ENCODE results near the gene NCAPG2.

Gene NCAPG2

DNA sequence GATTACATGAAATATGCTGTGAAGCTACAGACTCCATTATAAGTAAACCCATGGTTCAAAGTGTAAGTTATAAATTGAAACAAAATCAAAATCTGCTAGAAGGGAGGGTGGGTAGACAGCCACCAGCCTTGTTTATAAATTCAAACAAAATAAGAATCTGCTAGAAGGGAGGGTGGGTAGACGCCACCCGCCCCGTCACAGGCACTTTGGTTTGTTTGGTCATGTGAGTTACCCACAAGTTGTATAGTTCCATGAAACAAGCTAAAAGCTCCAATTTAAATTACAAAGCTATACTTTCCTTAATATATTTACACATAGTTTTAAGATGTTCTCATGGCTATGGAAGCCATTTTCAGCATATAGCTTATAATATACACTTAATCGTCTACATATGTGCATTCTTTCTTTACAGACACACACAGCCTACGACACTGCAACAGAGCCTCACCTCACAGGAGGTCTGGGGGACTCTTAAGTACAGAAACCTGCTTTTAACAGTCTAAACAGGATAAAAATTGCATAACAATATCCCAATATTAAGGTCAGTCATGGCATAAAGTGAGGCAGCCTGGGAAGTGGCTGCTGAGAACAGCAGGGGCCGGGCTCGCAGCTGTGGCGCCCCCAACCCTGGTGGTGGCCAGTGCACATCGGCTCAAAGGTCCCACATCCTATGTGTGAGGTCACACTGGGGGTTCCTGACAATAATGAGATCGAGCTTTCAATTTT lies 28.1 kb upstream of the NCAPG2 start:
- DNase-seq, result no peak

- DNase-seq, result no peak
These were observed 27.2 kb upstream of the NCAPG2 start for GRCh38 chr7:158731761-158732160.

GRCh38 chr7:158730383-158731346 lies 26.1 kb upstream of the NCAPG2 start:
- DNase-seq, result no peak

DNA sequence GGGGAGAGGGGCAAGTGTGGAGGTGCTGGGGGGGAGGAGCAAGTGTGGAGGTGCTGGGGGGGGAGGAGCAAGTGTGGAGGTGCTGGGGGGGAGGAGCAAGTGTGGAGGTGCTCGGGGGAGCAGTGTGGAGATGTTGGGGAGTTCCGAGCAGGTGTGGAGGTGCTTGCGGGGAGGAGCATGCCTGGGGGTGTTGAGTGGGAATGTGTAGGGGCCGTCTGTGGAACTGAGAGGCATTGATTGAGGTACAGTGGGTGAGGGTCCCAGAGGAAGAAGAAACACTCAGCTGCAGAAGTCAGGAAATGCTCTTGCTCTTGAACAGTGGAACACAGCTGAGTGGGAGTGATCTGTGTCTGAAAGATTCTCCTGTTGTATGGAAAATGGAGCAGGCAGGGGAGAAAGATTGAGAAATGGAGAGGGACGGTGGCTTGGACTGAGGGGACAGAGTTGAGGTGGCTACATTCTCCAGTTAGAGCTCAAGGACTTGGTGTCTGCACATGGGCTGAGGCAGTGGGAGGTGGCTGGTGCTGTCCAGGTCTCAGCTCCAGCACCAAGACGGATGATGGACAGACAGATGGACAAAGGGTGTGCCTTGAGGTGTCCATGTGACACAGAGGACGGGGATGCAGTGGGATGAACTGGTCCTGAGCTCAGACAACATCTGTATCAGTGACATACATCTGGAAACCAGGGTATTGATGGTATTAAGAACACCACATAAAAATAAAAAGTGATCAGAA lies 25.2 kb upstream of the NCAPG2 start:
- no peak for DNase-seq

GRCh38 chr7:158728911-158729645 lies 24.5 kb upstream of the NCAPG2 start:
- DNase-seq, result no peak

- no peak for DNase-seq
These were observed 23.1 kb upstream of the NCAPG2 start for GRCh38 chr7:158727690-158728089.

- DNase-seq, result no peak
These were observed 21.7 kb upstream of the NCAPG2 start for GRCh38 chr7:158726277-158726807.

DNA sequence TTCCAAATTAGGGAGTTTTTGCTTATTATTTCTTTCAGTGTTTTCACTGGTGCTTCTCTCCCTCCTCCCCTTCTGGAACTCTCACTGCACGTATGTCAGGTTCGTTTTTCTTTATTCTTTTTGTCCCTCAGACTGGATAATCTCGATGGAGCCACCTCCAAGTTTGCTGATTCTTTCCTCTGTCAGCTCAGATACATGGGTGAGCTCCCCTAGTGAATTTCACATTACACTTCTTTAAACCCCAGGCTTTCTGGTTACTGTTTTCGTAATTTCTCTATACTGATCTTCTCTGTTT lies 20.8 kb upstream of the NCAPG2 start:
- DNase-seq, result no peak

GRCh38 chr7:158724658-158725505 lies 20.3 kb upstream of the NCAPG2 start:
- DNase-seq, result no peak

GRCh38 chr7:158723714-158724385 lies 19.2 kb upstream of the NCAPG2 start:
- DNase-seq, result no peak

GRCh38 chr7:158723266-158723665 lies 18.7 kb upstream of the NCAPG2 start:
- DNase-seq, result no peak

- no peak for DNase-seq
These were observed 18.1 kb upstream of the NCAPG2 start for GRCh38 chr7:158722574-158723237.

- no peak for DNase-seq
These were observed 15.5 kb upstream of the NCAPG2 start for GRCh38 chr7:158720112-158720511.

DNA sequence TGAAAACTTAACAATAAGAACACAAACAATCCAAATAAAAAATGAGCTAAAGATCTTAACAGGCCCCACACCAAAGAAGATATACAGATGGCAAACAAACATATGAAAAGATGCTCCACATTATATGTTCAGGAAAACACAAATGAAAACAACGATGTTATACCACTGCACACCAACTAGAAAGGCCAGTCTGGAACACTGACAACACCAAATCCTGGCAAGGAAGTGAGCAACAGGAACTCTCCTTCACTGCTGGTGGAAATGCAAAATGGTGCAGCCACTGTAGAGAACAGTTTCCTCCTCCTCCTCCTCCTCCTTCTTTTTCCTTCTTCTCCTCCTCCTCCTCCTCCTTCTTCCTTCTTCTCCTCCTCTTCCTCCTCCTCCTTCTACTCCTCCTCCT lies 12.2 kb upstream of the NCAPG2 start:
- no peak for DNase-seq

DNA sequence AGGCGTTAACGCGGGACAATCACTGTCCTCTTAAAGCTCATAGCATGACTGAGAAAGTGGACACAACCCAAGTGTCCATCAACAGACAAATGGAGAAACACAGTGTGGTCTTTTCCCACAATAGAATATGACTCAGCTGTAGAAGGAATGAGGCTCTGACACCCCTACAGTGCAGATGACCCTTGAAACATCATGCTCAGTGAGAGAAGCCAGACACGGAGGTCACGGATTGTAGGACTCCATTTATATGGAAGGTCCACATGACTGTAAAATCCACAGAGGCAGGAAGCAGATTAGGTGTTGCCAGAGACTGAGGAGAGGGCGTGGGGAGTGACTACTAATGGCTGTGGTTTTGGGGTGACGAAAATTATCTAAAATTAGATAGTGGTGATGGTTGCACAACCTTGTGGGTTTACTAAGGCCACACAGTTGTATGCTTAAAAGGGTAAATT lies 6.1 kb upstream of the NCAPG2 start:
- no peak for DNase-seq

GRCh38 chr7:158707610-158708009 lies 3.0 kb upstream of the NCAPG2 start:
- DNase-seq, result no peak

GRCh38 chr7:158706710-158707590 lies 2.3 kb upstream of the NCAPG2 start:
- no peak for DNase-seq

DNA sequence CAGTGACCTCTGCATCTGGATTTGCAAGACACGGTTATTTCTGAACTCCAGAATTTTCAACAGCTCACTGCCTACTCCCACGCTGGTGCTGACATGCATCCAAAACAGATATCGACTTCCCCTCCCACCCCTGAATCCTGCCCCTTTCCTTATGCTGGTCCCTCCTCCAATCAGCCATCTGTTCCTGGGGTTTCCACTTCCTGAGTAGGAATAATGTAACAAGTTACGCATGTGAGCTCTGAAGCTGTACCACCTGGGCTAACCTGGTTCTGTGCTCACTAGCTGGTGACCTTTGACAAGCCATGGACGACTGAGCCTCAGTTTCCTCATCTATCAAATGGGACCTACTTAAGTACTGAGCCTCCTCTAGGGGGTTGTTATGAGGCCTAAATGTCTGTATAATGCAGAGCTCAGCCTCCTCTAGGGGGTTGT lies 1.7 kb upstream of the NCAPG2 start:
- no peak for DNase-seq

DNA sequence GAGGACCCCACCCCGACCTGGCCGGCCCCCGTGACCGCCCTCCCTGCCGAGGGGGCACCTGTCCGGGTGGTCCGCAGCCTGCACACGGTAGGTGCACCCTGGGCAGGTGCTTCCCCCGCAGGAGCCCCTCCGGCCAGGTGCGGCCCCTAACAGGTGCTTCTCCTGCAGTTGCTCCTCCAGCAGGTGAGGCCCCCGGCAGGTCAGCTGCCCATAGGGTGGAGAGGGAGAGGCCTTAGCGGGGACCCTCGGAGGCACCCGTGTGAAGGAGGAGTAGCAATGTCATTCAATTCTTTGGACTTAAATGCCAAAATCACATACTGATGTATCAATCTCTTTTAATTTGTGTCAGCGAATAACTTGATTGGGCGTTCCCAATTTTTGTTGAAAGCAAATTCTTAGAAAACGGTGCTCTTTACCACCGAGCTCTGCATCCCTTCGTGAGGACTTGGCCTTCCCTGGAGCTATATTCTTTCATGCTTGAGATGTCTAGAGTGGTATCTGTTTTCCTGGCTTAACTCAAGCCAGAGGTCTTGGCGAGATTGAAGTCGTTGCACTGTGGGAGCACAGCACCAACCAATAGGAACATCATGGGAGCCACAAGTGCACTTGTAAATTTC lies 738 bp upstream of the NCAPG2 start:
- no peak for DNase-seq

Data from activated CD4-positive, alpha-beta T cell treated with anti-CD3 and anti-CD28 coated beads, Interleukin-2, amount 50 U/mL, for 16 hours (primary cell).